NCI-H2081 (cell line): ENCODE measurements around the gene HHIPL1.

Experiments
- DNase-seq, 2 experiments: peaks; one replicate each; lab custom pipeline; 2025; lab: John Stamatoyannopoulos, UW

The HHIPL1 gene

GRCh38 chr14:99716850-99717681 lies 72.1 kb downstream of the HHIPL1 start:
- no peak for DNase-seq

- no peak for DNase-seq
These were observed 72.7 kb downstream of the HHIPL1 start for GRCh38 chr14:99717682-99718013.

GRCh38 chr14:99718031-99718810 lies 73.3 kb downstream of the HHIPL1 start:
- no peak for DNase-seq

GRCh38 chr14:99718811-99719192 lies 73.9 kb downstream of the HHIPL1 start:
- no peak for DNase-seq

- no peak for DNase-seq
These were observed 76.2 kb downstream of the HHIPL1 start for GRCh38 chr14:99720941-99721791.

GRCh38 chr14:99721792-99722516 lies 77.0 kb downstream of the HHIPL1 start:
- no peak for DNase-seq

- DNase-seq = no peak
These were observed 77.8 kb downstream of the HHIPL1 start for GRCh38 chr14:99722741-99723140.

GRCh38 chr14:99724196-99724891 lies 79.4 kb downstream of the HHIPL1 start:
- no peak for DNase-seq

GRCh38 chr14:99724939-99725773 lies 80.2 kb downstream of the HHIPL1 start:
- no peak for DNase-seq

- no peak for DNase-seq
These were observed 81.0 kb downstream of the HHIPL1 start for GRCh38 chr14:99725774-99726537.

GRCh38 chr14:99726538-99727095 lies 81.7 kb downstream of the HHIPL1 start:
- no peak for DNase-seq

- no peak for DNase-seq
These were observed 82.4 kb downstream of the HHIPL1 start for GRCh38 chr14:99727096-99727870.

- DNase-seq = no peak
These were observed 83.4 kb downstream of the HHIPL1 start for GRCh38 chr14:99728231-99728920.

- no peak for DNase-seq
These were observed 84.1 kb downstream of the HHIPL1 start for GRCh38 chr14:99728981-99729451.
